H9 (cell line): Measurements from ENCODE around the gene TYRP1. TPM values are rescaled to one million over a fixed set of nuclear protein-coding genes. Genes with fewer than 3 reads are reported as not detected.

Experiments
- DNase-seq: peaks from one replicate; pipeline ENCODE4 v3.0.0-alpha.2; 2017
- H2AFZ ChIP-seq: one replicate; pipeline ENCODE4 v1.6.1; 2013; ENCODE audit warnings: mild to moderate bottlenecking, low read length, control low read depth, moderate library complexity
- H2AK5ac ChIP-seq: 2 replicates; pipeline ENCODE4 v1.6.1; 2013; ENCODE audit warnings: low read length, control low read depth, mixed read lengths; ENCODE audit not compliant: insufficient read length
- H2BK120ac ChIP-seq: one replicate; pipeline ENCODE4 v1.6.1; 2013; ENCODE audit warnings: low read depth, mild to moderate bottlenecking, low read length, control low read depth, inconsistent platforms; ENCODE audit not compliant: poor library complexity, severe bottlenecking
- H2BK12ac ChIP-seq: 2 replicates; pipeline ENCODE4 v1.6.1; 2013; ENCODE audit warnings: low read length, control low read depth, mixed read lengths, low read depth; ENCODE audit not compliant: insufficient read length
- H2BK15ac ChIP-seq: 2 replicates; pipeline ENCODE4 v1.6.1; 2013; ENCODE audit warnings: low read depth, low read length, control low read depth
- H2BK20ac ChIP-seq: one replicate; pipeline ENCODE4 v1.6.1; 2013; ENCODE audit warnings: low read depth, mild to moderate bottlenecking, low read length, control low read depth, inconsistent platforms; ENCODE audit not compliant: poor library complexity, severe bottlenecking
- H2BK5ac ChIP-seq: 2 replicates; pipeline ENCODE4 v1.6.1; 2013; ENCODE audit warnings: low read length, control low read depth, mixed read lengths; ENCODE audit not compliant: insufficient read length
- H3K14ac ChIP-seq: 2 replicates; pipeline ENCODE4 v1.6.1; 2013; ENCODE audit warnings: low read length, control low read depth; ENCODE audit not compliant: insufficient read depth
- H3K18ac ChIP-seq: 2 replicates; pipeline ENCODE4 v1.6.1; 2013; ENCODE audit warnings: low read depth, mild to moderate bottlenecking, mixed read lengths, low read length, control low read depth; ENCODE audit not compliant: insufficient read length
- H3K23ac ChIP-seq: 2 replicates; pipeline ENCODE4 v1.6.1; 2013; ENCODE audit warnings: low read length, control low read depth, mixed read lengths, low read depth; ENCODE audit not compliant: insufficient read length
- H3K23me2 ChIP-seq: 2 replicates; pipeline ENCODE4 v1.6.1; 2013; ENCODE audit warnings: low read depth, mild to moderate bottlenecking, mixed read lengths, low read length, control low read depth; ENCODE audit not compliant: insufficient read length, poor library complexity, severe bottlenecking
- H3K27ac ChIP-seq: 2 replicates; pipeline ENCODE4 v1.5.1; 2013; ENCODE audit warnings: low read length, control low read depth, mixed read lengths, low read depth; ENCODE audit not compliant: insufficient read length
- H3K27me3 ChIP-seq: 2 replicates; pipeline ENCODE4 v1.6.1; 2013; ENCODE audit warnings: low read length, control low read depth, inconsistent platforms; ENCODE audit not compliant: insufficient read depth
- H3K4ac ChIP-seq: 2 replicates; pipeline ENCODE4 v1.6.1; 2013; ENCODE audit warnings: low read depth, mild to moderate bottlenecking, control low read depth, inconsistent platforms, low read length, moderate library complexity
- H3K4me1 ChIP-seq: 2 replicates; pipeline ENCODE4 v1.6.1; 2013; ENCODE audit warnings: low read length, control low read depth, inconsistent platforms; ENCODE audit not compliant: insufficient read depth
- H3K4me2 ChIP-seq: 2 replicates; pipeline ENCODE4 v1.6.1; 2013; ENCODE audit warnings: low read length, control low read depth, mixed read lengths; ENCODE audit not compliant: insufficient read length, insufficient read depth
- H3K56ac ChIP-seq: 2 replicates; pipeline ENCODE4 v1.6.1; 2013; ENCODE audit warnings: low read depth, mild to moderate bottlenecking, mixed read lengths, low read length, control low read depth; ENCODE audit not compliant: insufficient read length
- H3K79me1 ChIP-seq: 2 replicates; pipeline ENCODE4 v1.6.1; 2013; ENCODE audit warnings: low read depth, mild to moderate bottlenecking, moderate library complexity, low read length, control low read depth, inconsistent platforms; ENCODE audit not compliant: insufficient read depth, poor library complexity, severe bottlenecking
- H3K79me2 ChIP-seq: 2 replicates; pipeline ENCODE4 v1.6.1; 2013; ENCODE audit warnings: low read length, control low read depth, inconsistent platforms; ENCODE audit not compliant: insufficient read depth
- H3K9ac ChIP-seq: 2 replicates; pipeline ENCODE4 v1.6.1; 2013; ENCODE audit warnings: low read length, control low read depth, mixed read lengths; ENCODE audit not compliant: insufficient read length; ENCODE audit errors: extremely low read depth
- H3K9me3 ChIP-seq: one replicate; pipeline ENCODE4 v1.6.1; 2013; ENCODE audit warnings: low read depth, low read length, inconsistent platforms; ENCODE audit not compliant: control insufficient read depth
- H3T11ph ChIP-seq: one replicate; pipeline ENCODE4 v1.6.1; 2013; ENCODE audit warnings: mild to moderate bottlenecking, low read length, control low read depth, inconsistent platforms
- H4K20me1 ChIP-seq: one replicate; pipeline ENCODE4 v1.6.1; 2013; ENCODE audit not compliant: control insufficient read depth, insufficient read length, insufficient read depth
- H4K5ac ChIP-seq: 2 replicates; pipeline ENCODE4 v1.6.1; 2013; ENCODE audit warnings: low read depth, mild to moderate bottlenecking, mixed read lengths, low read length, control low read depth; ENCODE audit not compliant: insufficient read length
- H4K8ac ChIP-seq: replicated peaks from 2 replicates; pipeline ENCODE4 v1.6.1; 2013; ENCODE audit warnings: low read length, control low read depth, mixed read lengths, low read depth; ENCODE audit not compliant: insufficient read length
- H4K91ac ChIP-seq: 2 replicates; pipeline ENCODE4 v1.6.1; 2013; ENCODE audit warnings: low read depth, mild to moderate bottlenecking, moderate library complexity, mixed read lengths, low read length, control low read depth; ENCODE audit not compliant: insufficient read length
- H3K27ac Mint-ChIP-seq, 3 experiments: 2 replicates in 2 of 3; 3 replicates in 1 of 3; pipeline ENCODE4 v1.8.0; 2020 to 2021; ENCODE audit warnings: mixed read lengths in 3 of 3, mild to moderate bottlenecking in 1 of 3, moderate library complexity in 1 of 3
- H3K27me3 Mint-ChIP-seq: 2 replicates; pipeline ENCODE4 v1.8.0; 2021; ENCODE audit warnings: low read depth, mild to moderate bottlenecking, moderate library complexity, mixed read lengths
- H3K36me3 Mint-ChIP-seq, 3 experiments: 2 replicates in 2 of 3; 3 replicates in 1 of 3; pipeline ENCODE4 v1.8.0; 2020 to 2021; ENCODE audit warnings: low read depth in 3 of 3, mixed read lengths in 3 of 3; ENCODE audit not compliant: insufficient read depth in 1 of 3
- H3K4me1 Mint-ChIP-seq, 2 experiments: 2 replicates each; pipeline ENCODE4 v1.8.0; 2020; ENCODE audit warnings: mixed read lengths in 2 of 2
- H3K4me3 Mint-ChIP-seq, 2 experiments: 2 replicates in 1 of 2; 3 replicates in 1 of 2; pipeline ENCODE4 v1.8.0; 2020 to 2021; ENCODE audit warnings: mild to moderate bottlenecking in 2 of 2, mixed read lengths in 2 of 2, moderate library complexity in 1 of 2
- H3K9me3 Mint-ChIP-seq, 2 experiments: 2 replicates in 1 of 2; 3 replicates in 1 of 2; pipeline ENCODE4 v1.8.0; 2020; ENCODE audit warnings: mild to moderate bottlenecking in 2 of 2, mixed read lengths in 2 of 2, moderate library complexity in 1 of 2
- WGBS: extraction: QIAGEN DNeasy Blood & Tissue Kit; methylation state at CpG from one replicate; pipeline ENCODE4 v1.1.7; 2013; ENCODE audit warnings: missing lambda C conversion rate, low lambda C conversion rate, mixed read lengths; ENCODE audit not compliant: insufficient read length; ENCODE audit errors: extremely low coverage; 5-methylcytosine and 5-hydroxymethylcytosine counted together
- total RNA-seq: library from RNA; stranded (reverse); gene quantifications from 2 replicates; pipeline ENCODE4 v1.2.1, GENCODE V29; 2021
- TF ChIP-seq, protein P1 (sequence below): fragments of 200-600 bp; sonication (generic); conservative IDR thresholded peaks from 3 replicates; pipeline ENCODE4 v1.8.0; 2021; ENCODE audit warnings: antibody characterized with exemption, mild to moderate bottlenecking

Gene TYRP1
- total RNA-seq, 1 experiment from 2014 or later, result not detected

GRCh38 chr9:12684974-12685373 is 8.2 kb upstream of the TYRP1 start:
- H4K91ac ChIP-seq, result no peak overlapping the region
- H2BK12ac ChIP-seq, result no peak overlapping the region
- Mint-ChIP-seq H3K27me3 (no peaks in the 10 kb centered on the region), H3K4me1 (peaks cover 8 to 9% of the 10 kb centered on the region in 2 experiments), H3K9me3 (no peaks in the 10 kb centered on the region), H3K36me3 (no peaks in the 10 kb centered on the region), H3K27ac (no peak overlapping the region), H3K4me3 (no peak overlapping the region)
- H4K5ac ChIP-seq, result no peak overlapping the region
- no peaks in the 10 kb centered on the region; the same call in 1 of the 2 replicates for H3K4me1 ChIP-seq
- no peaks in the 10 kb centered on the region for H3K27me3 ChIP-seq
- H2BK120ac ChIP-seq, result no peak overlapping the region
- no peak overlapping the region for H3K9ac ChIP-seq
- no peaks in the 10 kb centered on the region for H3K79me1 ChIP-seq
- no peak overlapping the region for H3K4me2 ChIP-seq
- H3K56ac ChIP-seq, result no peak overlapping the region
- H4K8ac ChIP-seq, result no peak overlapping the region
- H3K14ac ChIP-seq, result no peak overlapping the region
- TF ChIP-seq, protein P1, sequence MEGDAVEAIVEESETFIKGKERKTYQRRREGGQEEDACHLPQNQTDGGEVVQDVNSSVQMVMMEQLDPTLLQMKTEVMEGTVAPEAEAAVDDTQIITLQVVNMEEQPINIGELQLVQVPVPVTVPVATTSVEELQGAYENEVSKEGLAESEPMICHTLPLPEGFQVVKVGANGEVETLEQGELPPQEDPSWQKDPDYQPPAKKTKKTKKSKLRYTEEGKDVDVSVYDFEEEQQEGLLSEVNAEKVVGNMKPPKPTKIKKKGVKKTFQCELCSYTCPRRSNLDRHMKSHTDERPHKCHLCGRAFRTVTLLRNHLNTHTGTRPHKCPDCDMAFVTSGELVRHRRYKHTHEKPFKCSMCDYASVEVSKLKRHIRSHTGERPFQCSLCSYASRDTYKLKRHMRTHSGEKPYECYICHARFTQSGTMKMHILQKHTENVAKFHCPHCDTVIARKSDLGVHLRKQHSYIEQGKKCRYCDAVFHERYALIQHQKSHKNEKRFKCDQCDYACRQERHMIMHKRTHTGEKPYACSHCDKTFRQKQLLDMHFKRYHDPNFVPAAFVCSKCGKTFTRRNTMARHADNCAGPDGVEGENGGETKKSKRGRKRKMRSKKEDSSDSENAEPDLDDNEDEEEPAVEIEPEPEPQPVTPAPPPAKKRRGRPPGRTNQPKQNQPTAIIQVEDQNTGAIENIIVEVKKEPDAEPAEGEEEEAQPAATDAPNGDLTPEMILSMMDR, result no peak
- H2BK5ac ChIP-seq, result no peak overlapping the region
- no peaks in the 10 kb centered on the region for H3K79me2 ChIP-seq
- no peak overlapping the region for H3K27ac ChIP-seq
- no peak overlapping the region for H2AFZ ChIP-seq
- no CpG with 5 or more reads among the region's 1 CpG for WGBS
- no peak overlapping the region for H3K23ac ChIP-seq
- no peaks in the 10 kb centered on the region for H4K20me1 ChIP-seq
- no peak overlapping the region for H3K18ac ChIP-seq
- no peaks in the 10 kb centered on the region for H3K23me2 ChIP-seq
- H2BK20ac ChIP-seq, result no peak overlapping the region
- no peak overlapping the region for H3T11ph ChIP-seq
- DNase-seq, result no peak
- no peak overlapping the region for H2AK5ac ChIP-seq
- H3K4ac ChIP-seq, result no peak overlapping the region
- no peaks in the 10 kb centered on the region for H3K9me3 ChIP-seq
- no peak overlapping the region for H2BK15ac ChIP-seq
